Esophagus muscularis mucosa (tissue), 4 donors: ENCODE data around the gene DPH2. TPM values are rescaled to one million over a fixed set of nuclear protein-coding genes. Genes with fewer than 3 reads are reported as not detected.

Experiments
- DNase-seq: peaks from one replicate; pipeline ENCODE4 v3.0.0-alpha.2; 2017; ENCODE audit errors: extremely low spot score
- H3K27ac ChIP-seq, 4 donors: fragments of 200-600 bp; sonication (generic); replicated peaks in 1 of 4; 1 replicate in 3 of 4; 2 replicates in 1 of 4; pipeline ENCODE4 v1.5.1; 2016 to 2019; ENCODE audit warnings: mild to moderate bottlenecking in 1 of 4
- H3K27me3 ChIP-seq, 4 donors: fragments of 200-600 bp; sonication (generic); one replicate each; pipeline versions ENCODE4 v1.5.1 to v1.6.0; 2016 to 2019
- H3K36me3 ChIP-seq, 4 donors: fragments of 200-600 bp; sonication (generic); one replicate each; pipeline ENCODE4 v1.5.1; 2016 to 2019
- H3K4me1 ChIP-seq, 4 donors: fragments of 200-600 bp; sonication (generic); one replicate each; pipeline ENCODE4 v1.5.1; 2016 to 2019
- H3K4me3 ChIP-seq, 4 donors: fragments of 200-600 bp; sonication (generic); 1 replicate in 2 of 4; 2 replicates in 2 of 4; pipeline ENCODE4 v1.5.1; 2016 to 2019; ENCODE audit warnings: mild to moderate bottlenecking in 4 of 4, moderate library complexity in 1 of 4
- H3K9me3 ChIP-seq, 4 donors: fragments of 200-600 bp; sonication (generic); 1 replicate in 3 of 4; 2 replicates in 1 of 4; pipeline ENCODE4 v1.5.1; 2016 to 2019
- CTCF ChIP-seq, 3 experiments: fragments of 200-600 bp in 2 of 3; fragments of 450-650 bp in 1 of 3; sonication (generic) in 2 of 3; IDR thresholded peaks; one replicate each; pipeline ENCODE4 v1.5.1; 2017 to 2019; ENCODE audit warnings: antibody characterized with exemption in 3 of 3, mild to moderate bottlenecking in 2 of 3, moderate library complexity in 1 of 3
- EP300 ChIP-seq: sonication (generic); formaldehyde crosslinking; IDR thresholded peaks from one replicate; pipeline ENCODE4 v1.6.1; 2017; ENCODE audit warnings: antibody characterized with exemption
- POLR2A ChIP-seq: fragments of 450-650 bp; IDR thresholded peaks from one replicate; pipeline ENCODE4 v1.6.1; 2017; ENCODE audit warnings: antibody characterized with exemption, moderate library complexity, mild to moderate bottlenecking, low read depth
- POLR2AphosphoS5 ChIP-seq, 2 donors: sonication (generic); formaldehyde crosslinking; IDR thresholded peaks; one replicate each; pipeline ENCODE4 v1.6.1; 2017; ENCODE audit warnings: antibody characterized with exemption in 2 of 2
- WGBS: methylation state at CpG from one replicate; pipeline ENCODE4 v1.1.5; 2018; 5-methylcytosine and 5-hydroxymethylcytosine counted together
- intact Hi-C: fragments of 100-400 bp; cut with DNase I; formaldehyde crosslinking; loops from one replicate; pipeline ENCODE4 v1.15.1; 2023
- total RNA-seq, 4 donors: library from RNA; depleted of rRNA; stranded (reverse); fragments of >200 nt; gene quantifications; one replicate each; pipeline versions ENCODE4 v1.1.0 to v1.2.1, GENCODE V29; 2016

Gene DPH2
- total RNA-seq, 4 donors from 2014 or later = 13.7 to 29.2 (median 19.2) TPM

GRCh38 chr1:43977376-43978263, 7.8 kb downstream of the DPH2 start:
- intact Hi-C loops = no loop called here
- no peak for DNase-seq
- H3K27me3 ChIP-seq = no peaks in the 10 kb centered on the region
- H3K9me3 ChIP-seq = no peaks in the 10 kb centered on the region
- H3K4me1 ChIP-seq = peaks cover 50 to 71% (median 60%) of the 10 kb centered on the region in 4 donors
- H3K4me3 ChIP-seq = no peak overlapping the region
- TF ChIP-seq POLR2A = no peak
- no peak for TF ChIP-seq CTCF (IDR thresholded peaks at IDR 0.05)
- no peak for TF ChIP-seq POLR2AphosphoS5 (IDR thresholded peaks at IDR 0.05)
- no peak for TF ChIP-seq EP300
- H3K27ac ChIP-seq = peak overlapping the region in 1 of 4 donors; percentile 51
- H3K36me3 ChIP-seq = peaks cover 13 to 40% (median 33%) of the 10 kb centered on the region in 4 donors
- WGBS = 88% methylated on average over 9 of the region's 9 CpGs

- Histone ChIP-seq H3K4me1 (peaks cover 50 to 71% (median 60%) of the 10 kb centered on the region in 4 donors), H3K36me3 (peaks cover 13 to 37% (median 28%) of the 10 kb centered on the region in 4 donors), H3K27me3 (no peaks in the 10 kb centered on the region), H3K4me3 (peak overlapping the region in 3 of 4 donors; percentile 57 to 89 (median 77)), H3K27ac (peak overlapping the region in 3 of 4 donors; percentile 28 to 51 (median 50)), H3K9me3 (no peaks in the 10 kb centered on the region)
- intact Hi-C loops = no loop called here
- DNase-seq = no peak
- WGBS = 38% methylated on average over 4 of the region's 5 CpGs
- TF ChIP-seq EP300 = no peak
- TF ChIP-seq CTCF (IDR thresholded peaks at IDR 0.05) = no peak
- no peak for TF ChIP-seq POLR2A
- no peak for TF ChIP-seq POLR2AphosphoS5 (IDR thresholded peaks at IDR 0.05)
These were observed 8.4 kb downstream of the DPH2 start for GRCh38 chr1:43978264-43978550.

GRCh38 chr1:43978551-43979260, 8.9 kb downstream of the DPH2 start, which contains the start of gene B4GALT2:
Gene B4GALT2 (plus strand): TSS chr1:43979210. CDS start chr1:43981161, 1,951 bp downstream.
- no peak for TF ChIP-seq POLR2AphosphoS5 (IDR thresholded peaks at IDR 0.05)
- TF ChIP-seq CTCF (IDR thresholded peaks at IDR 0.05) = no peak
- no peak for TF ChIP-seq EP300
- TF ChIP-seq POLR2A = no peak
- H3K27ac ChIP-seq = peak within 1 kb of the TSS; percentile 57 to 75 (median 63)
- 10% methylated on average over 20 of the region's 54 CpGs for WGBS
- no peaks in the 10 kb centered on the region for H3K27me3 ChIP-seq
- peak within 1 kb of the TSS; percentile 72 to 89 (median 83) for H3K4me3 ChIP-seq
- H3K36me3 ChIP-seq = peaks cover 13 to 37% (median 28%) of the 10 kb centered on the region in 4 donors
- H3K9me3 ChIP-seq = no peaks in the 10 kb centered on the region
- no peak for DNase-seq
- peaks cover 47 to 69% (median 59%) of the 10 kb centered on the region in 4 donors for H3K4me1 ChIP-seq
- intact Hi-C loops = no loop called here

- H3K4me3 ChIP-seq = peak overlapping the region; percentile 72 to 89 (median 83)
- no CpG with 5 or more reads among the region's 45 CpGs for WGBS
- peaks cover 13 to 37% (median 30%) of the 10 kb centered on the region in 4 donors for H3K36me3 ChIP-seq
- intact Hi-C loops = no loop called here
- H3K4me1 ChIP-seq = peaks cover 43 to 64% (median 54%) of the 10 kb centered on the region in 4 donors
- H3K9me3 ChIP-seq = no peaks in the 10 kb centered on the region
- DNase-seq = no peak
- H3K27ac ChIP-seq = peak overlapping the region; percentile 57 to 75 (median 63)
- H3K27me3 ChIP-seq = no peaks in the 10 kb centered on the region
- no peak for TF ChIP-seq CTCF (IDR thresholded peaks at IDR 0.05)
- TF ChIP-seq POLR2AphosphoS5 (IDR thresholded peaks at IDR 0.05) = no peak
- TF ChIP-seq POLR2A = no peak
- TF ChIP-seq EP300 = no peak
These were observed 9.4 kb downstream of the DPH2 start for GRCh38 chr1:43979261-43979527.
